SJSA1 (cell line): Measurements from ENCODE around the gene MAGED4B. TPM values are rescaled to one million over a fixed set of nuclear protein-coding genes. Genes with fewer than 3 reads are reported as not detected.
"Not testable (repeated sequence)": the region's sequence is repeated elsewhere in the genome, so short reads cannot be mapped to it uniquely, and the experiment has no call there.

Experiments
- DNase-seq, 2 experiments: peaks; one replicate each; pipeline ENCODE4 v3.0.0-alpha.2; 2015 to 2020; ENCODE audit warnings: low spot score in 2 of 2, low read depth in 1 of 2
- H3K27ac ChIP-seq: fragments of 250-450 bp; sonication (Bioruptor Pico); 2 replicates; pipeline ENCODE4 v1.5.1; 2020; ENCODE audit warnings: mild to moderate bottlenecking, moderate library complexity
- H3K27me3 ChIP-seq: fragments of 250-450 bp; sonication (Bioruptor Pico); replicated peaks from 2 replicates; pipeline ENCODE4 v1.5.1; 2020; ENCODE audit warnings: mild to moderate bottlenecking, moderate library complexity
- H3K36me3 ChIP-seq: fragments of 250-450 bp; sonication (Bioruptor Pico); 2 replicates; pipeline ENCODE4 v1.5.1; 2020; ENCODE audit warnings: mild to moderate bottlenecking
- H3K4me1 ChIP-seq: fragments of 250-450 bp; sonication (Bioruptor Pico); replicated peaks from 2 replicates; pipeline ENCODE4 v1.6.1; 2021; ENCODE audit warnings: mild to moderate bottlenecking
- H3K4me3 ChIP-seq: fragments of 250-450 bp; sonication (Bioruptor Pico); 2 replicates; pipeline ENCODE4 v1.5.1; 2020; ENCODE audit warnings: mild to moderate bottlenecking
- H3K9me3 ChIP-seq: fragments of 250-450 bp; sonication (Bioruptor Pico); replicated peaks from 2 replicates; pipeline ENCODE4 v1.5.1; 2020; ENCODE audit warnings: mild to moderate bottlenecking
- total RNA-seq: library from RNA; depleted of rRNA; stranded (reverse); fragments of >200 nt; shearing (Covaris generic); gene quantifications from 2 replicates; pipeline ENCODE4 v1.2.3, GENCODE V29; 2014; rRNA removed

The MAGED4B gene, protein sequence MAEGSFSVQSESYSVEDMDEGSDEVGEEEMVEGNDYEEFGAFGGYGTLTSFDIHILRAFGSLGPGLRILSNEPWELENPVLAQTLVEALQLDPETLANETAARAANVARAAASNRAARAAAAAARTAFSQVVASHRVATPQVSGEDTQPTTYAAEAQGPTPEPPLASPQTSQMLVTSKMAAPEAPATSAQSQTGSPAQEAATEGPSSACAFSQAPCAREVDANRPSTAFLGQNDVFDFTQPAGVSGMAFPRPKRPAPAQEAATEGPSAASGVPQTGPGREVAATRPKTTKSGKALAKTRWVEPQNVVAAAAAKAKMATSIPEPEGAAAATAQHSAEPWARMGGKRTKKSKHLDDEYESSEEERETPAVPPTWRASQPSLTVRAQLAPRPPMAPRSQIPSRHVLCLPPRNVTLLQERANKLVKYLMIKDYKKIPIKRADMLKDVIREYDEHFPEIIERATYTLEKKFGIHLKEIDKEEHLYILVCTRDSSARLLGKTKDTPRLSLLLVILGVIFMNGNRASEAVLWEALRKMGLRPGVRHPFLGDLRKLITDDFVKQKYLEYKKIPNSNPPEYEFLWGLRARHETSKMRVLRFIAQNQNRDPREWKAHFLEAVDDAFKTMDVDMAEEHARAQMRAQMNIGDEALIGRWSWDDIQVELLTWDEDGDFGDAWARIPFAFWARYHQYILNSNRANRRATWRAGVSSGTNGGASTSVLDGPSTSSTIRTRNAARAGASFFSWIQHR
- 16.1 and 31.8 TPM in 2 replicates for total RNA-seq

DNA sequence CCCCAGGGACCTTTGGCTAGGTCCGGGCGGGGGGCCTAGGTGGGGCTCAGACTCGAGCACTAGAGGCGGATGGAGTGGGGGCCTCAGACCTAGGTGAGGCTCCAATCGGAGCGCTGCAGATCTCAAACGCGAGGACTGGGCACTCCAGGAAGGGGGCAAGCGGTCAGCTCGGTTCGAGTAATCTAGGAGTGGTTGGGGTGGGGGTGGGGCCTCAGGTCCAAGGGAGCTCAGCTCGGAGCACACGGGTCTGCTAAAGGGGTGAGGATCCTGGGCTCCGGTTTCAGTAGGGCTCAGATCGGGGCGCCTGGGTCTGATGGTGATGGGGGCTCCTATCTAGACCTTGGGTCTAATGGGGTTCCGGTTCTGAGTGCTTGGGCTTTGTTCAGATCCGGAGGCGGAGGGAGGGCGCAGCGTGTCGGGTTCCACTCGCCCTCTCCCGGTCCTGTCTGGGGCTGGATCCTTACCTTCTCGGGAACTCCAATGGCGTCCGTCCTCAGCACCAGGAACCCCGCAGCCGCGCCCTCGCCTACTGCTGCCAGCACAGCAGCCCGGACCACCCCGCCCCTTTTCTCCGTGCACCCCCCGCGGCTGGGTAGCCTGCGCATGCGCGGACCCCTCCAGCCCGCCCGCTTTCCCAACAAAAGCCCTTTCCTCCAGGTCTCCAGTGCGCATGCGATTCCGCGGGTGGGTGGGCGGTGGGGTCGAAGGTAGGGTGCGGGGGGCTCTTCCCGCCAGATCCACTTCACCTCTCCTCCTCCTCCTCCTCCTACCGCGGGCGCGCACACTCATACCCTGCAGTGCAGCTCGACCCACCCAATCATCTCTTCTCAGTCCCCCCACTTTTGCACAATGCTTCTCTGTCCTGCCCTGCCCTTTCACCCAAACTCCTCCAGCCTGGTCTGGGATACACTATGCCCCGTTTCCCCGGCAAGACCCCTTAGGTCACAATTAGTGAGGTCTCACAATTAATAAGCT lies at the start of gene MAGED4B:
TSS of gene MAGED4B (minus strand) at position 518 of the 975 bp plus-strand sequence. CDS start 1,011 bp downstream, outside the sequence.
- H3K36me3 ChIP-seq, H3K4me3 ChIP-seq, H3K27me3 ChIP-seq, H3K27ac ChIP-seq, H3K9me3 ChIP-seq, DNase-seq, H3K4me1 ChIP-seq: not testable (repeated sequence)

DNA sequence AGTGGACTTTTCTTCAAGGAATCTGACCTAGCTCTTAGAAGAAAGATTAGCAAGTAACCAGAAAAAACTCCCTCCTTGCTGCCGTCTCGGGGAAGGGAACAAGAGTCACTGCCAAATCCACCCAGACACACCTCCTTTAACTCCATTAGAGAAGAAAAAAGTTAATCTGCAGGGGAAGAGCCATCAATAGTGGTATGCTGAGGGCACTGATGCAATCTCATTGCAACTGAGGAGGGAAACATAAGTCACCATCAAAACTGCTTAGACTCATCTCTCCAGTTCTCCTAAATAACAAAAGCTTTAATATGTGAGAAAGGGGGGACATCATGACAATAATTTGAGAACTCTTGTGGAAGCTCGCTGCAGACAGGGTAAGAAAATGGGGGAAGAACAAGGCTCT lies 49.3 kb upstream of the MAGED4B start:
- Histone ChIP-seq H3K9me3 (no peaks in the 10 kb centered on the region), H3K4me3 (no peak overlapping the region), H3K27ac (no peak overlapping the region), H3K27me3 (no peaks in the 10 kb centered on the region), H3K4me1 (no peaks in the 10 kb centered on the region), H3K36me3 (no peaks in the 10 kb centered on the region)
- DNase-seq = no peak

DNA sequence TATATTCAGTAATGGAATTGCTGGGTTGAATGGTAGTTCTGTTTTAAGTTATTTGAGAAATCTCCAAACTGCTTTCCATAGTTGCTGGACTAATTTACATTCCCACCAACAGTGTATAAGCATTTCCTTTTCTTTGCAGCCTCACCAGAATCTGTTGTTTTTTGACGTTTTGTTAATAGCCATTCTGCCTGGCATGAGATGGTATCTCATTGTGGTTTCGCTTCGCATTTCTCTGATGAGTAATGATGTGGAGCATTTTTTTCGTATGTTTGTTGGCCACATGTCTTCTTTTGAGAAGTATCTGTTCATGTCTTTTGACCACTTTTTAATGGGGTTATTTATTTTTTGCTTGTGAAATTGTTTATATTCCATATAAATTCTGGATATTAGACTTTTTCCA lies 13.6 kb upstream of the MAGED4B start:
- Histone ChIP-seq H3K27me3 (no peaks in the 10 kb centered on the region), H3K4me1 (peaks cover 10% of the 10 kb centered on the region), H3K4me3 (no peak overlapping the region), H3K9me3 (no peaks in the 10 kb centered on the region), H3K27ac (no peak overlapping the region), H3K36me3 (no peaks in the 10 kb centered on the region)
- peak in 1 of 2 experiments; percentile 53 for DNase-seq

DNA sequence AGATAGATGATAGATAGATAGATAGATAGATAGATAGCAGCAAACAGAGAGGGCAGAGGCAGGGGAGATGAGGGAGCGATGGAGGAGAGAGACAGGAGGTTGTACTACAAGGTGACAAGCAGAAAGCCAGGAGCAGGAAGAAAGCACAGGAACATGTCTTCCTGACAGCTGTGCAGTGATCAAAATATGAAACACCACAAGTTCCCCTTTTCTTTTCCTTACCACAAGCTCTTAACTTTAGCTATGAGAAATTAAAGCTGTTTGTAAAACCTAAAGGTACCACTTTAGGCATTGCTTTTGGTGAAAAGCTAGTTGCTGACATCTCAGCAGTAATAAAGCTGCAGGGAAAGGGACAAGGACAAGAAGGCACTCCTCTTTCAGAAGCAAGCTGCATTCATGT lies 9.1 kb upstream of the MAGED4B start:
- Histone ChIP-seq H3K9me3 (no peaks in the 10 kb centered on the region), H3K4me3 (no peak overlapping the region), H3K36me3 (no peaks in the 10 kb centered on the region), H3K27me3 (no peaks in the 10 kb centered on the region), H3K4me1 (peaks cover 7% of the 10 kb centered on the region), H3K27ac (no peak overlapping the region)
- no peak for DNase-seq

DNA sequence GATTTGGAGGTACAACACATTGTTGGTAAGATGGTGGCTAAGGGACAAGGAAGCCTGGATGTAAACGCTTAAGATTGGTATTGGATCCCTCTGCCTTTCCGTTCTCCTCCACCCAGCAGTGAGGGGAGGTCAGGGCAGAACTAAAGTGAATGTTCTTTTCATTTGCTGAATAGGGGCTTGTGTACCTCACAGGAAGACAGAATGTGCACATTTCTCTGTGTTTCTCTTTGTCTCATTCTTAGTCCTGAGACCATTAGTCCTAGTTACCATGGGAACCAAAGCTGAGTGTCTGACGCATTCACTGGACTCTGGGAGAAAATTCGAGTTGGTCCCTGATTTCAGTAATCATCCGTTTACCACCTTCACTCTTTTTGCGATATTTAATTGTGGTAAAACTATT lies 26.7 kb downstream of the MAGED4B start:
- H3K27ac ChIP-seq, H3K36me3 ChIP-seq, H3K27me3 ChIP-seq, H3K4me1 ChIP-seq, DNase-seq, H3K9me3 ChIP-seq, H3K4me3 ChIP-seq: not testable (repeated sequence)

DNA sequence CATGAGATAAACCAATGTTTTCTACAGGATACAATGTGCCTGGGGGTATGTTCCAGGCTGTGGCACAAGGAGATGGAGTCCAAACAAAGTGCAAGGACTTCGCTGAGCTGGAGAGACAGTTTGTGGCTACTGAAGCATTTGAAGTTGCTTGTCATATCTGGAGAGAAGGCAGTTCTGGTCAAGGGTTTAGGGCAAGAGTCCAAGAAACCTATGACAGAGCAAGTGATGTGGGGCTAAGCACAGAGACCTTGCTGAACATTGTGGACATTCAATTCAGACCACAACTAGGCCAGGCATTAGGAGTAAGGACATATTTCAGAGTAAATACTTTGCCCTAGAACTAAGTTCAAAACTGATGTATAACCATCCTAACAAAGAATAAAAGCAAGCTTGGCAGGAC lies 34.8 kb downstream of the MAGED4B start:
- Histone ChIP-seq H3K4me3 (no peak overlapping the region), H3K27me3 (no peaks in the 10 kb centered on the region), H3K4me1 (no peaks in the 10 kb centered on the region), H3K9me3 (no peaks in the 10 kb centered on the region), H3K36me3 (no peaks in the 10 kb centered on the region), H3K27ac (no peak overlapping the region)
- DNase-seq = no peak

DNA sequence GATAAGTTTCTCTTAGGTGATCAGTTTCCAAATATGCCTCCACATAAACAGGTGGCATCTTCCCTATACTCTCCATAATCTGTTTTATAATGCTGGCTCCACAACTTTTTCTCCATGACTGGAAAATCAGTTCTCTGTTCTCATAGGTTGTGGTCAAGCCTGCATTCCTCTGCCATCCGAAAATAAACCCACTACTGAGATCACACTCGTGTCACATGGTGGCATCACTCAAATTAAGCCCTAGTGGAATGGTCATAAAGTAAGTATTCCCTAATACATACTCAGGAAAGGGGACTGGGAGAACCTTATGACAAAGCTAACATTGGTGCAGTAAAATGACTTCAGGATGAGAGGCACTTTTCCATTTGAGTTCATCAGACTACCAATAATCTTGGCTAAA lies 37.6 kb downstream of the MAGED4B start:
- no peak for DNase-seq
- H3K36me3 ChIP-seq = no peaks in the 10 kb centered on the region

DNA sequence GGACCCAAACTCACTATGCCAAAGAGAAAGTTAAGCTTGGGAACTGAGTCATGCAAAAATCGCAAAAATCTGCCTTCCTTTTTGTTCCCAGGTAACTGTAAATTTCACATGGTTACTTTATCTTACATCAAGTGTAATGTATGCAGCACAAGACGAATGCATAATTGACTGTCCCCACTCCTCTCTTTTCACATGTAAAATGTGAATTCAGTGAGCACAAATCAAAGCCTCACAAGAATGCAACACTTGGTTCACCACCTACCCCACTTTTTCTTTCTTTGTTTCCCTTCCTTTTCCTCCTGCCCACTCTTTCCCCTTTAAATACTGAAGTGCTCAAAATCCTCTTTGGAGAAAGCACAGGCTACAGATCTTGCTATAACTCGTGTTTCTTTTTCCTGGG lies 53.2 kb downstream of the MAGED4B start:
- no peaks in the 10 kb centered on the region for H3K27me3 ChIP-seq
- no peaks in the 10 kb centered on the region for H3K9me3 ChIP-seq

More for the DNA sequence above, 37.6 kb downstream of the MAGED4B start:
- Histone ChIP-seq H3K4me3 (no peak overlapping the region), H3K27me3 (no peaks in the 10 kb centered on the region), H3K27ac (no peak overlapping the region), H3K9me3 (no peaks in the 10 kb centered on the region), H3K4me1 (no peaks in the 10 kb centered on the region)

More for the DNA sequence above, 53.2 kb downstream of the MAGED4B start:
- Histone ChIP-seq H3K4me3 (no peak overlapping the region), H3K36me3 (no peaks in the 10 kb centered on the region), H3K27ac (no peak overlapping the region), H3K4me1 (no peaks in the 10 kb centered on the region)
- no peak for DNase-seq

Other genes with a start within 250 kb of the MAGED4B start
- gene MAGED1, start 175.6 kb downstream of the MAGED4B start, total RNA-seq = 117 and 129 TPM in 2 replicates
- 10.2 and 35.2 TPM in 2 replicates for gene MAGED4, start 115.7 kb upstream of the MAGED4B start, total RNA-seq